GM20000 (cell line): ENCODE measurements around the gene MAP3K9.

ENCODE experiments used
- DNase-seq: peaks from one replicate; pipeline ENCODE4 v3.0.0; 2012; ENCODE audit warnings: low spot score
- CTCF ChIP-seq: IDR thresholded peaks from 2 replicates; pipeline ENCODE4 v1.5.1; 2012; ENCODE audit warnings: mild to moderate bottlenecking, control low read depth; ENCODE audit errors: extremely low read depth, missing control alignments

Gene MAP3K9

GRCh38 chr14:70784886-70785285 is 24.4 kb downstream of the MAP3K9 start:
- DNase-seq: no peak
- no peak for TF ChIP-seq CTCF

DNA sequence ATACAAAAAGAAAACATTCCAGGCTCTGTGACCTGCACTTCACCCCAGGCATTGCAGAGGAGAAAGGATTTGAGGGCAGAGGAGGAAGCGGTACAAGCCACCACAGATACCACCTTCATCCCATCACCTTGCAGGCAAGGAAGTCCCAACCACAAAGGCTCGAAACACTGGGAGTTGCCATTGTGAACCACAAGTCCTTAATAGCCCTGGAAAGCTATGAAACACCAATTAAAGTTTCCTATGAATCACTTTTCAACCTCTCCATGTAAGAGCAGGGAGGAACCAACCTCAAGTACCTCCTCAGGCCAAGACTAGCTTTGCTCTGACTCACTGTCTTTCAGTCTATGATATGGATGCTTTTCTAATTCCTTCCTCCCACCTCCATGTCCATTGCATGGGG is 27.0 kb downstream of the MAP3K9 start:
- no peak for DNase-seq
- TF ChIP-seq CTCF: no peak

DNA sequence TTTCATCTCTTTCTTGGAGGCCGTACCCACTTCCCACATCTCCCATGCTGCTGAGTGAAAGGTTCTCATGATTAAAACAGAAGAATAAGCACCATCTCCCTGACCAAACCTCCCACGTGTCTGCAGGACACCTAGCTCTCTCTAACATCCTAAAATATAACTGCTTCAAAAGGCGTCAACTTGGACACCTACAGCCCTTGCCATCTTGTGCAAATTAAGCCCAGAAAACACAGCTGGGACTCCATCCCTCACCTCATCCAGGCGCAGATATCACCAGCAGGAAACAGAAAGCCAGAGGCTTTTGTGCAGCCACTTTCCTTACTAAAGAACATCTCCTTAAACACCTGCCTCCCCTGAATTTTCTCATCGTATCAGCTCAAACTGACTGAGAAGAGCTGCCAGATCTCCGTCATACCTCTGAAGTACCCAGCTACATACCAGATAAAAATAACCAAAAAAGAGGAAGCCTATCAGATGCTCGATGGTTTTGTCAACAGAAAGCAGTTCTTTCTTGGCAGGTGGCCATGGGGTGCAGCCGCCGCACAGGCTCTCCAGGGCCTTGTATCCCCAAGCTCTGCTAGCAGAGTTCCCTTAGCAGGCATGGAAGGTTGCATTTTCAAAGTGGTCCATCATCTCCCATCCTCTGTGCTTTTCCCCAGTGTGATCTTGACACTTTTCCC is 28.8 kb downstream of the MAP3K9 start:
- DNase-seq: peak; percentile 49
- no peak for TF ChIP-seq CTCF

DNA sequence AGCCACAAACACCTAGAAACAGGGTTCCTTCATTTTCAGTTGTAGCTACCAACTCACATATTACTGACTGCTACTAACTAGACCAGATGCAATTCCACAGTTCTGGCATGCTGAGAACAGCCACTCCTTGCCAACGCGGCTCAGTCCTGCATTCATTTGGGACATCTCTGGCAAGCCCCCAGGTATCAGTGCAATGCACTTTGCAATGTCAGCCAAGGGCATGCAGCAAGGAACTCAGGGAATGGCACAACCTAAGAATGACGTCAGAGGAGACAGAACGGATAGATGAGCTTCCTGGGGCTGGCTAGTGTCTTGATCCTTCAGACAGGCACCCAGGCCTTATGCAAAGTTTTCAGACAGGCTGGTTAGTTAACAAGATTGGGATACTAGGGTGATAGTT is 29.6 kb downstream of the MAP3K9 start:
- DNase-seq: no peak
- no peak for TF ChIP-seq CTCF

GRCh38 chr14:70776197-70776596 is 33.1 kb downstream of the MAP3K9 start:
- DNase-seq: peak; percentile 58
- no peak for TF ChIP-seq CTCF

GRCh38 chr14:70773182-70773862 is 36.0 kb downstream of the MAP3K9 start:
- TF ChIP-seq CTCF: no peak
- no peak for DNase-seq

DNA sequence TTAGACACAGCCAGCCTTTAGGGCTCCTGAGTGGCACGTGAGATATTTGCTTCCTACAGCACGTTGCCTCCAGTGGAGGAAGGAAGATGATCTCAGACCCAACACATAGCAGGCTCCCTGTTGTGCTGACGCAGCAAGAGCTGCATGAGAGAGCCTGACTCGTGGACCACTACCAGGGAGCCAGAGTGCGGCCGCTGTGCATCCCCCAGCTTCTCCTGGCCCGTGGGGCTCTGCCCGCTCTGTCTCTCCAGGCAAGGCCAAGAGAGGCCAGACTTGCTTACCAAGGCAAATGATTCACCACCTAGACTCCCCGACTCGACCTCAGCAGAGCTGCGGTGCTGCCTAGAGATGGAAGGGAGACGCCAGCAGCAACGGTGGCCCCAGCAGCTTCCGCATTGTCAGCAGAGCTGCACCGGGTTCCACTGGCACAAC is 37.5 kb downstream of the MAP3K9 start:
- TF ChIP-seq CTCF: no peak

More for the DNA sequence above, 37.5 kb downstream of the MAP3K9 start:
- DNase-seq: no peak
